NCI-H2227 treated with DMSO at 0.1 percent for 48 hours (cell line): Measurements from ENCODE around the gene CWF19L2.

Source experiments
- DNase-seq: peaks from one replicate; lab custom pipeline; 2025; lab: John Stamatoyannopoulos, UW

CWF19L2 gene

GRCh38 chr11:107301878-107302277, 155.7 kb downstream of the CWF19L2 start:
- no peak for DNase-seq

- DNase-seq = peak; percentile 10
Observed at GRCh38 chr11:107293677-107294344, 163.8 kb downstream of the CWF19L2 start.

GRCh38 chr11:107282195-107282594, 175.4 kb downstream of the CWF19L2 start:
- DNase-seq = no peak
